Inflammatory macrophage treated with lipopolysaccharide for 1 hour (primary cell): ENCODE results near the gene MPZL2.
"Not testable (repeated sequence)": the region's sequence is repeated elsewhere in the genome, so short reads cannot be mapped to it uniquely, and the experiment has no call there.

Experiments
- DNase-seq, 2 donors: peaks; one replicate each; pipeline ENCODE4 v3.0.0-alpha.2; 2020 to 2022

MPZL2 gene

GRCh38 chr11:118263695-118264568, at the start of gene MPZL2:
MPZL2 (minus strand) TSS chr11:118264297; CDS start chr11:118264153, 144 bp downstream.
- DNase-seq, result no peak

GRCh38 chr11:118313242-118313641, 49.1 kb upstream of the MPZL2 start:
- no peak for DNase-seq

- DNase-seq, result no peak
Measured at GRCh38 chr11:118312328-118312727, 48.2 kb upstream of the MPZL2 start.

GRCh38 chr11:118311518-118311917, 47.4 kb upstream of the MPZL2 start:
- DNase-seq, result no peak

- no peak for DNase-seq
Measured at GRCh38 chr11:118310781-118311485, 46.8 kb upstream of the MPZL2 start.

- DNase-seq, result no peak
Measured at GRCh38 chr11:118310271-118310670, 46.2 kb upstream of the MPZL2 start.

- DNase-seq, result not testable (repeated sequence)
Measured at GRCh38 chr11:118308995-118309528, 45.0 kb upstream of the MPZL2 start.

- no peak for DNase-seq
Measured at GRCh38 chr11:118306556-118306955, 42.5 kb upstream of the MPZL2 start.

GRCh38 chr11:118305726-118306125, 41.6 kb upstream of the MPZL2 start:
- DNase-seq, result no peak

- DNase-seq, result no peak
Measured at GRCh38 chr11:118304568-118305248, 40.6 kb upstream of the MPZL2 start, which contains the start of gene CD3E. CD3E (plus strand) TSS chr11:118304730; CDS start chr11:118304953, 223 bp downstream.

- DNase-seq, result no peak
Measured at GRCh38 chr11:118304227-118304567, 40.1 kb upstream of the MPZL2 start.

- DNase-seq, result no peak
Measured at GRCh38 chr11:118301600-118302195, 37.6 kb upstream of the MPZL2 start.

- DNase-seq, result peak; percentile 24 to 51
Measured at GRCh38 chr11:118295815-118296454, 31.8 kb upstream of the MPZL2 start.

- DNase-seq, result peak in 1 of 2 donors; percentile 12
Measured at GRCh38 chr11:118295199-118295598, 31.1 kb upstream of the MPZL2 start.

- no peak for DNase-seq
Measured at GRCh38 chr11:118294053-118294452, 30.0 kb upstream of the MPZL2 start.

- peak; percentile 80 to 89 for DNase-seq
Measured at GRCh38 chr11:118291477-118292135, 27.5 kb upstream of the MPZL2 start.

GRCh38 chr11:118290923-118291322, 26.8 kb upstream of the MPZL2 start:
- DNase-seq, result peak; percentile 58 to 80

GRCh38 chr11:118289401-118289800, 25.3 kb upstream of the MPZL2 start:
- no peak for DNase-seq

GRCh38 chr11:118287006-118287405, 22.9 kb upstream of the MPZL2 start:
- no peak for DNase-seq

- DNase-seq, result no peak
Measured at GRCh38 chr11:118286545-118286944, 22.4 kb upstream of the MPZL2 start.

GRCh38 chr11:118283756-118284350, 19.8 kb upstream of the MPZL2 start:
- no peak for DNase-seq
